Measurements from ENCODE around the gene CCSER1.

- TF ChIP-seq CTCF (IDR thresholded peaks at IDR 0.05; ENCODE audit: poor library complexity) (no peak), EZH2 (IDR thresholded peaks at IDR 0.05; ENCODE audit: borderline replicate concordance) (no peak), EZH2phosphoT487 (IDR thresholded peaks at IDR 0.05; ENCODE audit: low read depth, severe bottlenecking, unreplicated experiment) (no peak)
These were observed 445.8 kb downstream of the CCSER1 start for GRCh38 chr4:90572996-90573395.

Measured in hepatocyte (in vitro differentiated cells).